Measurements from ENCODE around the gene BNC2.

Gene BNC2

DNA sequence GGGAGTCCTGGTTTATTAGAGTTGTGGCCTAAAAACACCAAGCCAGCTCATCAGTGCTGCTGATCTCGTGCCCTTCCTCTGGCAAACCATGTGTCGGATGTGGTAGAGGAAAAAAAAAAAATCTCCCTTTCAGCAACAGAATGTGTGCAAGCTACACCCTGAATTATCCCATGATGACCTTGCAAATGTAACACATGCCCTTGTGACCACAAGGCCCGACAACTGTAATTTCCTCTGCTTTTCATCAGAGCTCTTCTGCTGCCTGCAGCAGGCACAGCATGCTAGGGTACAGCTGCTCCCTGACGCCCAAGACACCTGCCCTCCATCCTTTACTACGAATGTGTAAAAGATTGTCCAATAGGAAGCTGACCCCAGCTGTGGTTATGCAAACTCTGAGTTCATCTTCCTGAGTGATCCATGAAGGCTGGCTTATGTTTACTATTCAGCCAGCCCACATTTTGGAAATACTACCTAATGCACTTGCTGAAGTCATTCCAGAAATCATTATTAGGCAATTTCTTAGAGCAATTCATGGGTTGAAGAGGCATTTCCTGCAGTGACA lies 14.6 kb upstream of the BNC2 start:
- TF ChIP-seq, protein P1, sequence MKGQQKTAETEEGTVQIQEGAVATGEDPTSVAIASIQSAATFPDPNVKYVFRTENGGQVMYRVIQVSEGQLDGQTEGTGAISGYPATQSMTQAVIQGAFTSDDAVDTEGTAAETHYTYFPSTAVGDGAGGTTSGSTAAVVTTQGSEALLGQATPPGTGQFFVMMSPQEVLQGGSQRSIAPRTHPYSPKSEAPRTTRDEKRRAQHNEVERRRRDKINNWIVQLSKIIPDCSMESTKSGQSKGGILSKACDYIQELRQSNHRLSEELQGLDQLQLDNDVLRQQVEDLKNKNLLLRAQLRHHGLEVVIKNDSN (IDR thresholded peaks at IDR 0.05), result no peak
- TF ChIP-seq NFIC (IDR thresholded peaks at IDR 0.05), result no peak
- no peak for TF ChIP-seq TAF1 (IDR thresholded peaks at IDR 0.05; ENCODE audit: low read depth)
- TF ChIP-seq TCF12 (IDR thresholded peaks at IDR 0.05; ENCODE audit: low read depth), result no peak
- TF ChIP-seq ZBTB7A (IDR thresholded peaks at IDR 0.05; ENCODE audit: low read depth), result no peak
- TF ChIP-seq EGR1 (IDR thresholded peaks at IDR 0.05), result no peak
- TF ChIP-seq EP300 (IDR thresholded peaks at IDR 0.05; ENCODE audit: borderline replicate concordance), result no peak
- TF ChIP-seq YY1 (IDR thresholded peaks at IDR 0.05; ENCODE audit: low read depth), result no peak
- no peak for TF ChIP-seq RAD21 (IDR thresholded peaks at IDR 0.05; ENCODE audit: low read depth)
- TF ChIP-seq CREB1 (IDR thresholded peaks at IDR 0.05; ENCODE audit: low read depth), result no peak

DNA sequence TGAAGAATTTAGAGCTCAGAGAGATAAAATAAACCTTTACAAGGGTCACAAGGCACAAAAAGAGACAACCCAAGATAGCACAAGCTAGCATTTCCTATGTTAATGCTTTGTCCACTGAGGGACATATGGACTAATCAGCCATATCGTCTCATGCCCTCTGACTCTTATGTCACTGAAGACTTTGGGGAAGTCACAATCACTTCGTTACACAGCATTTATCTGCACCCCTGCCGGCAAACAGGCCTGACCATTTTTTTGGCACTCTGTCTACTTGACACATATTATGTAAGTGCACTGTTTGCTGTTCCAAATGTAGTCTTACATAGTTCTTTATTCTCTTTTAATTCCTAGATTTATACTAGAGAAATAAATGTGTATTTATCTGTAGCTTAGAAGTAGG lies 13.9 kb upstream of the BNC2 start:
- no peak for TF ChIP-seq NFIC (IDR thresholded peaks at IDR 0.05)
- TF ChIP-seq EP300 (IDR thresholded peaks at IDR 0.05; ENCODE audit: borderline replicate concordance), result no peak
- TF ChIP-seq, protein P2, sequence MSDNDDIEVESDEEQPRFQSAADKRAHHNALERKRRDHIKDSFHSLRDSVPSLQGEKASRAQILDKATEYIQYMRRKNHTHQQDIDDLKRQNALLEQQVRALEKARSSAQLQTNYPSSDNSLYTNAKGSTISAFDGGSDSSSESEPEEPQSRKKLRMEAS (IDR thresholded peaks at IDR 0.05), result no peak
- no peak for TF ChIP-seq YY1 (IDR thresholded peaks at IDR 0.05; ENCODE audit: low read depth)
- no peak for TF ChIP-seq RAD21 (IDR thresholded peaks at IDR 0.05; ENCODE audit: low read depth)
- no peak for TF ChIP-seq TEAD4 (IDR thresholded peaks at IDR 0.05)
- no peak for TF ChIP-seq EGR1 (IDR thresholded peaks at IDR 0.05)
- no peak for TF ChIP-seq TAF1 (IDR thresholded peaks at IDR 0.05; ENCODE audit: low read depth)
- TF ChIP-seq, protein P3, sequence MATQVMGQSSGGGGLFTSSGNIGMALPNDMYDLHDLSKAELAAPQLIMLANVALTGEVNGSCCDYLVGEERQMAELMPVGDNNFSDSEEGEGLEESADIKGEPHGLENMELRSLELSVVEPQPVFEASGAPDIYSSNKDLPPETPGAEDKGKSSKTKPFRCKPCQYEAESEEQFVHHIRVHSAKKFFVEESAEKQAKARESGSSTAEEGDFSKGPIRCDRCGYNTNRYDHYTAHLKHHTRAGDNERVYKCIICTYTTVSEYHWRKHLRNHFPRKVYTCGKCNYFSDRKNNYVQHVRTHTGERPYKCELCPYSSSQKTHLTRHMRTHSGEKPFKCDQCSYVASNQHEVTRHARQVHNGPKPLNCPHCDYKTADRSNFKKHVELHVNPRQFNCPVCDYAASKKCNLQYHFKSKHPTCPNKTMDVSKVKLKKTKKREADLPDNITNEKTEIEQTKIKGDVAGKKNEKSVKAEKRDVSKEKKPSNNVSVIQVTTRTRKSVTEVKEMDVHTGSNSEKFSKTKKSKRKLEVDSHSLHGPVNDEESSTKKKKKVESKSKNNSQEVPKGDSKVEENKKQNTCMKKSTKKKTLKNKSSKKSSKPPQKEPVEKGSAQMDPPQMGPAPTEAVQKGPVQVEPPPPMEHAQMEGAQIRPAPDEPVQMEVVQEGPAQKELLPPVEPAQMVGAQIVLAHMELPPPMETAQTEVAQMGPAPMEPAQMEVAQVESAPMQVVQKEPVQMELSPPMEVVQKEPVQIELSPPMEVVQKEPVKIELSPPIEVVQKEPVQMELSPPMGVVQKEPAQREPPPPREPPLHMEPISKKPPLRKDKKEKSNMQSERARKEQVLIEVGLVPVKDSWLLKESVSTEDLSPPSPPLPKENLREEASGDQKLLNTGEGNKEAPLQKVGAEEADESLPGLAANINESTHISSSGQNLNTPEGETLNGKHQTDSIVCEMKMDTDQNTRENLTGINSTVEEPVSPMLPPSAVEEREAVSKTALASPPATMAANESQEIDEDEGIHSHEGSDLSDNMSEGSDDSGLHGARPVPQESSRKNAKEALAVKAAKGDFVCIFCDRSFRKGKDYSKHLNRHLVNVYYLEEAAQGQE (IDR thresholded peaks at IDR 0.05; ENCODE audit: low read depth), result no peak
- TF ChIP-seq CREB1 (IDR thresholded peaks at IDR 0.05; ENCODE audit: low read depth), result no peak
- TF ChIP-seq ZBTB7A (IDR thresholded peaks at IDR 0.05; ENCODE audit: low read depth), result no peak
- TF ChIP-seq TCF12 (IDR thresholded peaks at IDR 0.05; ENCODE audit: low read depth), result no peak

DNA sequence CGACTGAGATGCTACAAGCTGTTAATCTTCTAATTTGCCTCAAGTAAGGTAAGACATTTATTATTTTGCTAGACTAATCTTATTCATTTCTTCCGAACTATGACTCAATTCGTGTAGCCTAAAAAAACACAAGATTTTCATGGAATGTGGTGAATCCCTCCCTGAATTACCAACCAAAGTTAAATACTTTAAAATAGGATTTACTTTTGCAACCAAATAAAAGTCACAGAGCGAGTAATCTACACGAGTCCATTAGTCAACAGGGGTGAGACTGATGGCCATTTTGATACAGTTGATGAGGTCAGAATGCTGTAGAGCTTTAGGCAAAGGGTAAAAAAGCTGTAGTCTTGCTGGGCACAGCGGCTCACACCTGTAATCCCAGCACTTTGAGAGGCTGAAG lies 13.1 kb upstream of the BNC2 start:
- TF ChIP-seq, protein P1 (IDR thresholded peaks at IDR 0.05), result no peak

DNA sequence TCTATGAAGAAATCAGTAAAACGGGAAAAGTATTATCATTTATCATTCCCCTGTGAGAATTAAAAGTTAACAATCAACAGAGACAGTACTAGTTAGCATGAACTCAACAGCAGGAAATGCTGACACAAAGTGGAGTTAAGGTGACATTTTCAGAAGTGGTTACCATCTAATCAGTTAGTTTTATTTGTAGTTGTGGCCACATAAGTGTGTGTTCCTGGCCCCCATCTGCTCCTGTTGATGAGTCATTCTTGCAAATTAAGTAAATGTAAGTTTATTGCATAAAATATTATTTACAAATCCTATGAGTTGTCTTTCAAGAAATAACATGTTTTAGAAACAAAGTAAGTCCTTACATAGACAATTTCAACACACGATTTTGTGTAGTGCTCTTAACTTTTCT lies 8.9 kb upstream of the BNC2 start:
- TF ChIP-seq NFIC (IDR thresholded peaks at IDR 0.05) (no peak), YY1 (IDR thresholded peaks at IDR 0.05; ENCODE audit: low read depth) (no peak), TCF12 (IDR thresholded peaks at IDR 0.05; ENCODE audit: low read depth) (no peak), TAF1 (IDR thresholded peaks at IDR 0.05; ENCODE audit: low read depth) (no peak), CREB1 (IDR thresholded peaks at IDR 0.05; ENCODE audit: low read depth) (no peak), ZBTB7A (IDR thresholded peaks at IDR 0.05; ENCODE audit: low read depth) (no peak), FOXM1 (IDR thresholded peaks at IDR 0.05; ENCODE audit: borderline replicate concordance, low read depth) (no peak), EP300 (IDR thresholded peaks at IDR 0.05; ENCODE audit: borderline replicate concordance) (no peak), RAD21 (IDR thresholded peaks at IDR 0.05; ENCODE audit: low read depth) (no peak), TEAD4 (IDR thresholded peaks at IDR 0.05) (no peak)
- TF ChIP-seq, protein P1 (IDR thresholded peaks at IDR 0.05), result no peak
- TF ChIP-seq, protein P2 (IDR thresholded peaks at IDR 0.05), result no peak
- TF ChIP-seq, protein P3 (IDR thresholded peaks at IDR 0.05; ENCODE audit: low read depth), result no peak

DNA sequence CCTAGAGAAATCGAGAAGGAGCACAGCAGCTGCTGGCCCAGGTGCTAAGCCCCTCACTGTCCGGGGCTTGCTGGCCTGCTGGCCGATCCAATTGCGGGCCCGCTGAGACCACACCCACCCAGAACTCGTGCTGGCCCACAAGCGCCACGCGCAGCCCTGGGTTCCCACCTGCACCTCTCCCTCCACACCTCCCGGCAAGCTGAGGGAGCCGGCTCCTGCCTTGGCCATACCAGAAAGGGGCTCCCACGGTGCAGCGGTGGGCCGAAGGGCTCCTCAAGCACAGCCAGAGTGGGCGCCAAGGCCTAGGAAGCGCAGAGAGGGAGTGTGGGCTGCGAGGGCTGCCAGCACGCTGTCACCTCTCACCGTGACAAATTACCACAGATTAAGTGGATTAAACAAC lies 6.8 kb upstream of the BNC2 start:
- TF ChIP-seq TAF1 (IDR thresholded peaks at IDR 0.05; ENCODE audit: low read depth) (no peak), TEAD4 (IDR thresholded peaks at IDR 0.05) (no peak), CREB1 (IDR thresholded peaks at IDR 0.05; ENCODE audit: low read depth) (no peak), NFIC (IDR thresholded peaks at IDR 0.05) (no peak), ZBTB7A (IDR thresholded peaks at IDR 0.05; ENCODE audit: low read depth) (no peak), TCF12 (IDR thresholded peaks at IDR 0.05; ENCODE audit: low read depth) (no peak), YY1 (IDR thresholded peaks at IDR 0.05; ENCODE audit: low read depth) (no peak), CEBPB (IDR thresholded peaks at IDR 0.05) (no peak), RAD21 (IDR thresholded peaks at IDR 0.05; ENCODE audit: low read depth) (no peak), FOXM1 (IDR thresholded peaks at IDR 0.05; ENCODE audit: borderline replicate concordance, low read depth) (no peak), EGR1 (IDR thresholded peaks at IDR 0.05) (no peak), EP300 (IDR thresholded peaks at IDR 0.05; ENCODE audit: borderline replicate concordance) (no peak)
- TF ChIP-seq, protein P1 (IDR thresholded peaks at IDR 0.05), result no peak
- TF ChIP-seq, protein P3 (IDR thresholded peaks at IDR 0.05; ENCODE audit: low read depth), result no peak
- TF ChIP-seq, protein P2 (IDR thresholded peaks at IDR 0.05), result no peak

Data from Ishikawa (cell line).